HG03354 (cell line): ENCODE results near the gene GLIPR1.
"Not testable (repeated sequence)": the region's sequence is repeated elsewhere in the genome, so short reads cannot be mapped to it uniquely, and the experiment has no call there.

ENCODE experiments used
- ATAC-seq: cut with Tn5 transposase; IDR thresholded peaks from one replicate; pipeline ENCODE4 v1.9.1; 2021; ENCODE audit warnings: mild to moderate bottlenecking; ENCODE audit not compliant: unreplicated experiment, poor library complexity, severe bottlenecking

Gene GLIPR1

GRCh38 chr12:75480469-75480949 lies at the start of gene GLIPR1:
TSS of gene GLIPR1 (plus strand) at chr12:75480755. CDS start at chr12:75480881, 126 bp downstream.
- peak; percentile 89 for ATAC-seq

- no peak for ATAC-seq
Measured at GRCh38 chr12:75432924-75433323, 47.6 kb upstream of the GLIPR1 start.

GRCh38 chr12:75437564-75437963 lies 43.0 kb upstream of the GLIPR1 start:
- ATAC-seq: no peak

GRCh38 chr12:75438059-75438754 lies 42.3 kb upstream of the GLIPR1 start:
- no peak for ATAC-seq

- no peak for ATAC-seq
Measured at GRCh38 chr12:75439048-75439447, 41.5 kb upstream of the GLIPR1 start.

GRCh38 chr12:75439930-75440329 lies 40.6 kb upstream of the GLIPR1 start:
- ATAC-seq: no peak

GRCh38 chr12:75441687-75442449 lies 38.7 kb upstream of the GLIPR1 start:
- not testable (repeated sequence) for ATAC-seq

- not testable (repeated sequence) for ATAC-seq
Measured at GRCh38 chr12:75442454-75442853, 38.1 kb upstream of the GLIPR1 start.

- ATAC-seq: no peak
Measured at GRCh38 chr12:75443709-75444108, 36.8 kb upstream of the GLIPR1 start.

GRCh38 chr12:75444429-75445136 lies 36.0 kb upstream of the GLIPR1 start:
- no peak for ATAC-seq

- ATAC-seq: not testable (repeated sequence)
Measured at GRCh38 chr12:75445137-75445507, 35.4 kb upstream of the GLIPR1 start.

- no peak for ATAC-seq
Measured at GRCh38 chr12:75446857-75447256, 33.7 kb upstream of the GLIPR1 start.

- no peak for ATAC-seq
Measured at GRCh38 chr12:75447691-75448393, 32.7 kb upstream of the GLIPR1 start.

GRCh38 chr12:75452675-75453330 lies 27.8 kb upstream of the GLIPR1 start:
- no peak for ATAC-seq

GRCh38 chr12:75455839-75456238 lies 24.7 kb upstream of the GLIPR1 start:
- ATAC-seq: no peak

- no peak for ATAC-seq
Measured at GRCh38 chr12:75457191-75457590, 23.4 kb upstream of the GLIPR1 start.

GRCh38 chr12:75457866-75458265 lies 22.7 kb upstream of the GLIPR1 start:
- ATAC-seq: not testable (repeated sequence)

- no peak for ATAC-seq
Measured at GRCh38 chr12:75459755-75460154, 20.8 kb upstream of the GLIPR1 start.

- ATAC-seq: no peak
Measured at GRCh38 chr12:75460204-75460603, 20.4 kb upstream of the GLIPR1 start.
